ENCODE measurements around the gene SLC6A13.

- TF ChIP-seq CTCF (conservative IDR thresholded peaks at IDR 0.05; ENCODE audit: low read length) (no peak), EZH2phosphoT487 (IDR thresholded peaks at IDR 0.05; ENCODE audit: borderline replicate concordance, low read depth, low read length) (no peak)
Observed at GRCh38 chr12:252636-253035, 10.0 kb downstream of the SLC6A13 start.

Data from OCI-LY7 (cell line).